Parathyroid adenoma (tissue), 2 donors: Measurements from ENCODE around the gene C17orf107.
"Not testable (repeated sequence)": the region's sequence is repeated elsewhere in the genome, so short reads cannot be mapped to it uniquely, and the experiment has no call there.

Experiments
- H2AFZ ChIP-seq: fragments of 300-600 bp; sonication (generic); one replicate; pipeline ENCODE4 v1.7.0; 2017; ENCODE audit warnings: antibody characterized with exemption, mild to moderate bottlenecking
- H3K27ac ChIP-seq: fragments of 300-600 bp; sonication (generic); one replicate; pipeline ENCODE4 v1.7.0; 2017
- H3K27me3 ChIP-seq: fragments of 300-600 bp; sonication (generic); one replicate; pipeline ENCODE4 v1.7.0; 2017; ENCODE audit warnings: low read length; ENCODE audit not compliant: control insufficient read depth, insufficient read depth
- H3K36me3 ChIP-seq: fragments of 300-600 bp; sonication (generic); one replicate; pipeline ENCODE4 v1.7.0; 2017; ENCODE audit warnings: low read length; ENCODE audit not compliant: control insufficient read depth, insufficient read depth
- H3K4me1 ChIP-seq: fragments of 300-600 bp; sonication (generic); one replicate; pipeline ENCODE4 v1.7.0; 2017; ENCODE audit warnings: control low read depth
- H3K4me2 ChIP-seq: fragments of 300-600 bp; sonication (generic); one replicate; pipeline ENCODE4 v1.7.0; 2017; ENCODE audit warnings: low read length
- H3K4me3 ChIP-seq: fragments of 300-600 bp; sonication (generic); one replicate; pipeline ENCODE4 v1.7.0; 2017; ENCODE audit warnings: low read depth, low read length
- H3K79me2 ChIP-seq: fragments of 300-600 bp; sonication (generic); one replicate; pipeline ENCODE4 v1.7.0; 2017; ENCODE audit warnings: control low read depth
- H3K9ac ChIP-seq: fragments of 300-600 bp; sonication (generic); one replicate; pipeline ENCODE4 v1.7.0; 2017; ENCODE audit warnings: mild to moderate bottlenecking
- H3K9me3 ChIP-seq: fragments of 300-600 bp; sonication (generic); one replicate; pipeline ENCODE4 v1.7.0; 2017; ENCODE audit warnings: low read length; ENCODE audit not compliant: control insufficient read depth
- TF ChIP-seq, protein P1 (sequence below): fragments of 300-600 bp; sonication (generic); IDR thresholded peaks from one replicate; pipeline ENCODE4 v1.7.0; 2017; ENCODE audit warnings: antibody characterized with exemption, mild to moderate bottlenecking
- donor health status: primary hyperparathyroidism.

The C17orf107 gene

DNA sequence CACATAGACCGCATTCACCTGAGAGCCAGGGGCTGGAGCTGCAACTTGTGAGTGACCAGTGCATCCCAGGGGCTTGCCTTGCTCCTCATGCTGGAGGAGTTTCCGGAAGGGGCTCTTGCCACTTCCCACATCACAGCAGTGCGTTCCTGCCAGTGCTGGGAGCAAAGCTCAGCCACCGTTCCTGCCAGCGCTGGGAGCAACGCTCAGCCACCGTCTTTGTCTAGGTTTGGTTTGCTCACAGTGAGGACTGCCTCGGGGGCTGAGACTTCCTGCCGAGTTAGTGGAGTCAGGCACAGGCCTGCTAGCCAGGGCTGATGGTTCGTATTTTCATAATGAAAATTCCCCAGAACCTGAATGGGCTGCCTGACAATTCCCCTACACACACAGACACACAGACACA, 9.0 kb downstream of the C17orf107 start:
- Histone ChIP-seq H3K79me2 (no peaks in the 10 kb centered on the region), H2AFZ (no peak overlapping the region), H3K27me3 (no peaks in the 10 kb centered on the region), H3K9ac (no peak overlapping the region), H3K9me3 (no peaks in the 10 kb centered on the region), H3K4me2 (no peak overlapping the region), H3K4me1 (peaks cover 9% of the 10 kb centered on the region), H3K27ac (no peak overlapping the region), H3K4me3 (no peak overlapping the region), H3K36me3 (no peaks in the 10 kb centered on the region)
- TF ChIP-seq, protein P1, sequence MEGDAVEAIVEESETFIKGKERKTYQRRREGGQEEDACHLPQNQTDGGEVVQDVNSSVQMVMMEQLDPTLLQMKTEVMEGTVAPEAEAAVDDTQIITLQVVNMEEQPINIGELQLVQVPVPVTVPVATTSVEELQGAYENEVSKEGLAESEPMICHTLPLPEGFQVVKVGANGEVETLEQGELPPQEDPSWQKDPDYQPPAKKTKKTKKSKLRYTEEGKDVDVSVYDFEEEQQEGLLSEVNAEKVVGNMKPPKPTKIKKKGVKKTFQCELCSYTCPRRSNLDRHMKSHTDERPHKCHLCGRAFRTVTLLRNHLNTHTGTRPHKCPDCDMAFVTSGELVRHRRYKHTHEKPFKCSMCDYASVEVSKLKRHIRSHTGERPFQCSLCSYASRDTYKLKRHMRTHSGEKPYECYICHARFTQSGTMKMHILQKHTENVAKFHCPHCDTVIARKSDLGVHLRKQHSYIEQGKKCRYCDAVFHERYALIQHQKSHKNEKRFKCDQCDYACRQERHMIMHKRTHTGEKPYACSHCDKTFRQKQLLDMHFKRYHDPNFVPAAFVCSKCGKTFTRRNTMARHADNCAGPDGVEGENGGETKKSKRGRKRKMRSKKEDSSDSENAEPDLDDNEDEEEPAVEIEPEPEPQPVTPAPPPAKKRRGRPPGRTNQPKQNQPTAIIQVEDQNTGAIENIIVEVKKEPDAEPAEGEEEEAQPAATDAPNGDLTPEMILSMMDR, result no peak

GRCh38 chr17:4908711-4909496, 9.6 kb downstream of the C17orf107 start:
- peak overlapping the region; percentile 90 for H2AFZ ChIP-seq
- TF ChIP-seq, protein P1, result peak; percentile 86
- H3K4me2 ChIP-seq, result no peak overlapping the region
- no peaks in the 10 kb centered on the region for H3K79me2 ChIP-seq
- no peak overlapping the region for H3K9ac ChIP-seq
- peaks cover 7% of the 10 kb centered on the region for H3K4me1 ChIP-seq
- no peaks in the 10 kb centered on the region for H3K27me3 ChIP-seq
- H3K4me3 ChIP-seq, result peak overlapping the region; percentile 37
- peak overlapping the region; percentile 27 for H3K27ac ChIP-seq
- no peaks in the 10 kb centered on the region for H3K36me3 ChIP-seq
- H3K9me3 ChIP-seq, result no peaks in the 10 kb centered on the region

- no peak overlapping the region for H3K9ac ChIP-seq
- TF ChIP-seq, protein P1, result no peak
- no peaks in the 10 kb centered on the region for H3K79me2 ChIP-seq
- no peaks in the 10 kb centered on the region for H3K36me3 ChIP-seq
- H2AFZ ChIP-seq, result no peak overlapping the region
- H3K27me3 ChIP-seq, result no peaks in the 10 kb centered on the region
- H3K27ac ChIP-seq, result no peak overlapping the region
- no peak overlapping the region for H3K4me2 ChIP-seq
- H3K4me1 ChIP-seq, result peaks cover 5% of the 10 kb centered on the region
- H3K9me3 ChIP-seq, result no peaks in the 10 kb centered on the region
- no peak overlapping the region for H3K4me3 ChIP-seq
Observed at GRCh38 chr17:4913994-4914393, 14.7 kb downstream of the C17orf107 start.

- H3K4me3 ChIP-seq, H3K4me2 ChIP-seq, H3K27ac ChIP-seq, H3K79me2 ChIP-seq, H3K4me1 ChIP-seq, H3K36me3 ChIP-seq, H3K27me3 ChIP-seq, H3K9me3 ChIP-seq, H2AFZ ChIP-seq, H3K9ac ChIP-seq: not testable (repeated sequence)
Observed at GRCh38 chr17:4914551-4914950, 15.2 kb downstream of the C17orf107 start.

DNA sequence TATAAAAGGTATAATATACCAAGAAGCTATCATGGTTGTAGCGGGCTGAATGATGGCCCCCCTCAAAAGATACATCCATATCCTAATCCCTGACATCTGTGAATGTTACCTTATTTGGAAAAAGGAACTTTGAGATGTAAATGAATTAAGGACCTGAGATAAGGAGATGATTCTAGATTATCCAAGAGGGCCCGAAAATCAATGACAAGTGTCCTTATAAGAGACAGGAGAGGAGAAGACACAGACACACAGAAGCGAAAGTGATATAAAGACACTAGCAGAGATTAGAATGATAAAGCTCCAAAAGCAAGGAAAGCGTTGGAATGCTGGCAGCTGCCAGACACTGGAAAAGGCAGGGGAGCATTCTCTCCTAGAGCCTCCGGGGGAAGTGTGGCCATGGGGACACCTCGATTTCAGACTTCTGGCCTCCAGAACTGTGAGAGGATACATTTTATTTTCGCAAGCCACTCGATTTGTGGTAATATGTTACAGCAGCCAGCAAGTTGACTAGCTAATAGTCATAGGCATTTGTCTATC, 20.2 kb downstream of the C17orf107 start:
- H2AFZ ChIP-seq, result no peak overlapping the region
- H3K9ac ChIP-seq, result no peak overlapping the region
- no peaks in the 10 kb centered on the region for H3K27me3 ChIP-seq
- no peaks in the 10 kb centered on the region for H3K36me3 ChIP-seq
- no peak overlapping the region for H3K27ac ChIP-seq
- H3K79me2 ChIP-seq, result no peaks in the 10 kb centered on the region
- TF ChIP-seq, protein P1, result no peak
- H3K4me1 ChIP-seq, result no peaks in the 10 kb centered on the region
- no peak overlapping the region for H3K4me3 ChIP-seq
- H3K4me2 ChIP-seq, result no peak overlapping the region
- no peaks in the 10 kb centered on the region for H3K9me3 ChIP-seq
